NCI-H2196 (cell line): ENCODE results near the gene TESK1.

Experiments
- DNase-seq: peaks from one replicate; lab custom pipeline; 2025; ENCODE audit not compliant: unreplicated experiment; lab: John Stamatoyannopoulos, UW

Gene TESK1

GRCh38 chr9:35604578-35605350 lies at the start of gene TESK1:
TESK1 (plus strand) TSS chr9:35605262; CDS start chr9:35605620, 358 bp downstream.
- DNase-seq: peak; percentile 87

GRCh38 chr9:35555881-35556280 lies 49.2 kb upstream of the TESK1 start:
- no peak for DNase-seq

- no peak for DNase-seq
Observed at GRCh38 chr9:35556776-35557175, 48.3 kb upstream of the TESK1 start.

- no peak for DNase-seq
Observed at GRCh38 chr9:35557320-35557719, 47.7 kb upstream of the TESK1 start.

GRCh38 chr9:35558185-35558584 lies 46.9 kb upstream of the TESK1 start:
- no peak for DNase-seq

- no peak for DNase-seq
Observed at GRCh38 chr9:35559792-35560530, 45.1 kb upstream of the TESK1 start.

- no peak for DNase-seq
Observed at GRCh38 chr9:35560625-35561337, 44.3 kb upstream of the TESK1 start.

GRCh38 chr9:35561468-35562261 lies 43.4 kb upstream of the TESK1 start:
- no peak for DNase-seq

- DNase-seq: no peak
Observed at GRCh38 chr9:35562895-35563780, 41.9 kb upstream of the TESK1 start.

- no peak for DNase-seq
Observed at GRCh38 chr9:35563791-35564197, 41.3 kb upstream of the TESK1 start.

GRCh38 chr9:35564658-35565061 lies 40.4 kb upstream of the TESK1 start:
- no peak for DNase-seq

- DNase-seq: no peak
Observed at GRCh38 chr9:35566417-35566816, 38.6 kb upstream of the TESK1 start.

- no peak for DNase-seq
Observed at GRCh38 chr9:35568196-35568595, 36.9 kb upstream of the TESK1 start.

GRCh38 chr9:35569206-35569605 lies 35.9 kb upstream of the TESK1 start:
- DNase-seq: no peak

- no peak for DNase-seq
Observed at GRCh38 chr9:35570709-35571504, 34.2 kb upstream of the TESK1 start.

- no peak for DNase-seq
Observed at GRCh38 chr9:35574578-35575122, 30.4 kb upstream of the TESK1 start.

GRCh38 chr9:35575478-35575877 lies 29.6 kb upstream of the TESK1 start:
- DNase-seq: no peak

- no peak for DNase-seq
Observed at GRCh38 chr9:35577486-35577885, 27.6 kb upstream of the TESK1 start.

- DNase-seq: no peak
Observed at GRCh38 chr9:35579130-35579529, 25.9 kb upstream of the TESK1 start.
